Panc1 (cell line): ENCODE results near the gene CCDC68. TPM values are rescaled to one million over a fixed set of nuclear protein-coding genes. Genes with fewer than 3 reads are reported as not detected.

ENCODE experiments used
- ATAC-seq: fragments of 200-7000 bp; cut with Tn5 transposase; 2 replicates; pipeline ENCODE4 v1.9.1; 2020; ENCODE audit warnings: mild to moderate bottlenecking, moderate library complexity
- BruUV-seq: library from RNA; stranded (reverse); fragments of 400-500 nt; replicated peaks from 2 replicates; lab custom pipeline; 2021; lab: Mats Ljungman, UMichigan
- CTCF ChIA-PET: fragments of 300-600 bp; sonication (Branson Sonifier 250); formaldehyde crosslinking; loops from one replicate; lab custom pipeline; 2022; ENCODE audit warnings: antibody characterized with exemption; lab: Charles Lee
- POLR2A ChIA-PET: fragments of 300-600 bp; sonication (Branson Sonifier 250); formaldehyde crosslinking; loops from one replicate; lab custom pipeline; 2022; ENCODE audit warnings: antibody characterized with exemption; lab: Charles Lee
- DNase-seq: peaks from one replicate; pipeline ENCODE4 v3.0.0-alpha.2; 2010; ENCODE audit warnings: low read depth, low spot score
- H3K27ac ChIP-seq: 2 replicates; pipeline ENCODE4 v1.5.1; 2011; ENCODE audit warnings: mild to moderate bottlenecking, low read length, inconsistent platforms
- H3K27me3 ChIP-seq: fragments of 200-500 bp; sonication (Bioruptor generic); 2 replicates; pipeline ENCODE4 v1.6.0; 2014; ENCODE audit warnings: low read length, inconsistent platforms; ENCODE audit not compliant: control insufficient read depth, insufficient read depth
- H3K36me3 ChIP-seq: fragments of 200-500 bp; sonication (Bioruptor generic); 2 replicates; pipeline ENCODE4 v1.5.1; 2014; ENCODE audit warnings: inconsistent platforms, mild to moderate bottlenecking, low read length, moderate library complexity; ENCODE audit not compliant: control insufficient read depth, insufficient read depth
- H3K4me1 ChIP-seq: 2 replicates; pipeline ENCODE4 v1.5.1; 2011; ENCODE audit warnings: inconsistent platforms, mild to moderate bottlenecking, low read length, moderate library complexity; ENCODE audit not compliant: control insufficient read depth, insufficient read depth
- H3K4me3 ChIP-seq, 2 experiments: 2 replicates each; pipeline ENCODE4 v1.5.1; 2011 to 2012; ENCODE audit warnings: low read depth in 2 of 2, low read length in 2 of 2, mild to moderate bottlenecking in 2 of 2, inconsistent platforms in 1 of 2, moderate library complexity in 1 of 2
- H3K9me3 ChIP-seq: fragments of 200-500 bp; sonication (Bioruptor generic); 2 replicates; pipeline ENCODE4 v1.5.1; 2014; ENCODE audit warnings: low read depth, mild to moderate bottlenecking, inconsistent platforms, low read length, moderate library complexity; ENCODE audit not compliant: control insufficient read depth, insufficient read depth
- CTCF ChIP-seq: fragments of 450-650 bp; IDR thresholded peaks from 2 replicates; pipeline ENCODE4 v1.5.1; 2017; ENCODE audit warnings: mild to moderate bottlenecking
- POLR2AphosphoS5 ChIP-seq: IDR thresholded peaks from 2 replicates; pipeline ENCODE4 v1.6.1; 2012; ENCODE audit warnings: mild to moderate bottlenecking, low read depth, low read length, moderate library complexity
- REST ChIP-seq, 2 experiments: IDR thresholded peaks; 2 replicates each; pipeline ENCODE4 v1.6.1; 2011 to 2012; ENCODE audit warnings: low read depth in 2 of 2, control low read depth in 1 of 2, low read length in 1 of 2, mild to moderate bottlenecking in 1 of 2, moderate library complexity in 1 of 2; ENCODE audit not compliant: insufficient read depth in 1 of 2
- SIN3A ChIP-seq: IDR thresholded peaks from 2 replicates; pipeline ENCODE4 v1.6.1; 2012; ENCODE audit warnings: low read depth, mild to moderate bottlenecking, low read length, moderate library complexity, borderline replicate concordance; ENCODE audit not compliant: insufficient read depth
- TCF7L2 ChIP-seq: IDR thresholded peaks from 2 replicates; pipeline ENCODE4 v1.6.1; 2011; ENCODE audit warnings: mild to moderate bottlenecking, low read depth, low read length, inconsistent platforms
- in situ Hi-C: cut with HindIII; loops from 2 replicates; pipeline ENCODE4 v1.10.0; 2016; ENCODE audit warnings: low sequenced_read_pairs, low pct_unique_long_range_greater_than_20kb
- intact Hi-C: fragments of 100-400 bp; cut with micrococcal nuclease; formaldehyde crosslinking; loops from one replicate; pipeline ENCODE4 v1.10.0; 2022; ENCODE audit not compliant: unreplicated experiment
- total RNA-seq: library from RNA; stranded (reverse); gene quantifications from one replicate; pipeline ENCODE4 v1.2.1, GENCODE V29; 2021; ENCODE audit not compliant: unreplicated experiment

Gene CCDC68
- total RNA-seq, 1 experiment from 2014 or later = 0.41 TPM

DNA sequence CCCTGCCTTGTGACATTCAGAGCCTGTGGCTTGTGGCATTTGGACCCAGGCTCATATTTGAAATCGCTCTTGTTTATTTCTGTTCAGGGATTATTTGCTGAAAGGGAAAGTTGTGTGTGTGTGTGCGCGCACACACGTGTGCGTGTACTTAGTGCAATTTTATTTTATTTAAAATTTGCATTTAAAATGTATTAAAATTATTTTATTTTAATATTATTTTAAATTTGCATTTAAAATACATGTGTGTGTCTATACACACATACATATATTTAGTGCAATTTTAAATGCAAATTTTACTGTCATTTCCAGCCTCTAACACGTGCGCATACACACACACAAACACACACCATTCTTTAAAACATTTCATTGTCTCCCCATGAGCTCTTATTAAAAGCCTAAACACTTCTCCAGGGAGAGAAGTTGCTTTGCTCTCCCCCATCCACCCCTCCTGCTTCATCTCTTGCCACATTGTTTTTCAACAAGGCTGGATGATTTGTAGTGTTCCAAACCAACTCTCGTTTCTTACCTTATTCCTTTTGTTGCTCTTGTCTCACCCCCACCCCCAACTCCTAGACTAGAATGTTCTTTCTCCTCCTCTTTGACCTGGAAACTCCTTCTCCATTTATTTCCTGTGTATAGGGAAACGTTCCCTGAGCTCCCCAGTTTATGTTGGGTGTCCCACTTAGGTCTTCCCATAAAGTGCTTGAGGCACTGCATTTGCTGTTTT is 3.8 kb upstream of the CCDC68 start:
- no peak overlapping the region for H3K4me3 ChIP-seq
- H3K36me3 ChIP-seq = peaks cover 4% of the 10 kb centered on the region; the same call in 1 of the 2 replicates
- intact Hi-C loops = no loop called here
- H3K4me1 ChIP-seq = no peaks in the 10 kb centered on the region
- DNase-seq (no peak), ATAC-seq (no peak)
- POLR2A ChIA-PET = no interaction called here
- H3K9me3 ChIP-seq = no peaks in the 10 kb centered on the region
- no peak overlapping the region for H3K27ac ChIP-seq
- H3K27me3 ChIP-seq = no peaks in the 10 kb centered on the region
- in situ Hi-C loops = no loop called here
- TF ChIP-seq TCF7L2 (no peak), CTCF (no peak), REST (IDR thresholded peaks at IDR 0.05; ENCODE audit: insufficient read depth in 1 of 2, low read depth in 2 of 2, low read length in 1 of 2) (no peak), SIN3A (no peak), POLR2AphosphoS5 (no peak)
- BruUV-seq = no TSS peak
- CTCF ChIA-PET = interaction anchor here (0.5 kb wide), 1 partner anchor 20 kb away, joined by 4 read pairs; no protein-coding TSS in a partner anchor

GRCh38 chr18:54961868-54962267 is 2.6 kb upstream of the CCDC68 start:
- in situ Hi-C loops = no loop called here
- no peak for ATAC-seq
- no peak for DNase-seq
- H3K4me1 ChIP-seq = no peaks in the 10 kb centered on the region
- ChIA-PET POLR2A (no interaction called here), CTCF (no interaction called here)
- intact Hi-C loops = no loop called here
- TF ChIP-seq REST (IDR thresholded peaks at IDR 0.05; ENCODE audit: insufficient read depth in 1 of 2, low read depth in 2 of 2, low read length in 1 of 2) (no peak), CTCF (no peak), TCF7L2 (no peak), SIN3A (no peak), POLR2AphosphoS5 (no peak)
- H3K9me3 ChIP-seq = no peaks in the 10 kb centered on the region
- no peak overlapping the region for H3K27ac ChIP-seq
- H3K36me3 ChIP-seq = peaks cover 4% of the 10 kb centered on the region; the same call in 1 of the 2 replicates
- no peak overlapping the region for H3K4me3 ChIP-seq
- BruUV-seq = no TSS peak
- H3K27me3 ChIP-seq = no peaks in the 10 kb centered on the region
